ENCODE data around the gene NET1.
"Not testable (repeated sequence)": the region's sequence is repeated elsewhere in the genome, so short reads cannot be mapped to it uniquely, and the experiment has no call there.

NET1 gene, protein sequence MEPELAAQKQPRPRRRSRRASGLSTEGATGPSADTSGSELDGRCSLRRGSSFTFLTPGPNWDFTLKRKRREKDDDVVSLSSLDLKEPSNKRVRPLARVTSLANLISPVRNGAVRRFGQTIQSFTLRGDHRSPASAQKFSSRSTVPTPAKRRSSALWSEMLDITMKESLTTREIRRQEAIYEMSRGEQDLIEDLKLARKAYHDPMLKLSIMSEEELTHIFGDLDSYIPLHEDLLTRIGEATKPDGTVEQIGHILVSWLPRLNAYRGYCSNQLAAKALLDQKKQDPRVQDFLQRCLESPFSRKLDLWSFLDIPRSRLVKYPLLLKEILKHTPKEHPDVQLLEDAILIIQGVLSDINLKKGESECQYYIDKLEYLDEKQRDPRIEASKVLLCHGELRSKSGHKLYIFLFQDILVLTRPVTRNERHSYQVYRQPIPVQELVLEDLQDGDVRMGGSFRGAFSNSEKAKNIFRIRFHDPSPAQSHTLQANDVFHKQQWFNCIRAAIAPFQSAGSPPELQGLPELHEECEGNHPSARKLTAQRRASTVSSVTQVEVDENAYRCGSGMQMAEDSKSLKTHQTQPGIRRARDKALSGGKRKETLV

DNA sequence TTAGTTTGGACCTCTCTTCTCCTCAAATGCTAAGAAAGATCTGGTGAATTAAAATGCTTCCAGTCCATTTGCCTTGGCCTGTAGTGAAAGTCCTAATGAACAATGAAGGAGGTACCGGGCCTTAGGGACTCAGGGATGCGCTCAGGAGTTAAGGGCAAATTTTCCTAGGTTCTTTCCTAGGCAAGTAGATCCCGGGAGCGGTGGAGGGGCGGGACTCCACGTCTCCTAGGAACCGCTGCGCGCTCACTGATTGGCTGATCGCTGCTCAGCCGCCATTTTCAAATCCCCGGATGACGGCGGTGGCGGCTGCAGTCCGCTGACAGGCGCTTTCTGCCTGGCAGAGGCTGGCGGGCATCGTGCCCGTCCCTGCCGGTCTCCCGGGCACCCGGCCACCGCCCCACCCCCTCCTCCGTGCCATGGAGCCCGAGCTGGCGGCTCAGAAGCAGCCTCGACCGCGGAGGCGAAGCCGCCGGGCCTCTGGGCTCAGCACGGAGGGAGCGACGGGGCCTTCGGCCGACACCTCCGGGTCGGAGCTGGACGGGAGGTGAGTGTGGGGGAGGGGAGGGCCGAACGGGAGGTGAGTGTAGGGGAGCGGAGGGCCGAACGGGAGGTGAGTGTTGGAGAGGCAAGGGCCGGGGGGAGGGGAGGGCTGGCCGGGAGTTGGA lies at the start of gene NET1:
NET1 (plus strand) TSS at position 281 of the 665 bp plus-strand sequence; CDS start at position 417, 136 bp downstream.
- ATAC-seq = peak; percentile 83 to 89

DNA sequence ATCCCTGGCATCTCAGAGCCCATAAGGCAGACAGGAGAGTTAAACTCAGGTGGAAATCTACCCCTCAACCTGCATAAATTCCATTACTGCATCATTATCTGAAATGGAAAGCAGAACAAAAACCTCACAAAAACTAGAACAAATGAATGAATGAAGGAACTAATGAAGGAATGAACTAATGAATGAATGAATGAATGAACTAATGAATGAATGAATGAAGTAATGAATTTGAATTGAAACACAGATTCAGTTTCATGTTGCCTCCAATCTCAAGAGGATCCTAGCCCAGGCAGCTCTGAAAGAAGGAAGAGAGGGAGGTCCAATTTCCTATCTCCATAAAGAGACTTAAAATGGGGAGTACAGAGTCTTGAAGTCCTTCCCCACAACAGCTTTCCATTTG lies 49.5 kb upstream of the NET1 start:
- no peak for ATAC-seq

DNA sequence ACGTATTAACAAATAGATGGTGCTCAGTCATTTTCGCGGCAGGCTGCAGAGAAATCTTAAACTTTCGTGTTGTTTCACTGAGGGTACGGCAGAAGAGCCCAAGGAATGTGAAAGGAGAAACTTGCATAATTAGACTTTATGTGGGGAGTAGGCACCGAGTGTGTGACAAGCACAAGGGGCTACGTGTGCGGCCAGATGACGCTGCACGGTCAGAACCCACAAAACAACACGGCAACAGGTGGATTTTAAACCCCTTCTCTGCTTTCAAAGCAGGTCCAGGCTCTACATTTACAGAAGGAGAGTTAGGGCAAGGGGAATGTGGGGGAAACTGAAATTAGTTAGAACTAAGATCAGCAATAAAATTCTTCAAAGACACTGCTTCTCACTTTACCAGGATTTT lies 48.0 kb upstream of the NET1 start:
- no peak for ATAC-seq

DNA sequence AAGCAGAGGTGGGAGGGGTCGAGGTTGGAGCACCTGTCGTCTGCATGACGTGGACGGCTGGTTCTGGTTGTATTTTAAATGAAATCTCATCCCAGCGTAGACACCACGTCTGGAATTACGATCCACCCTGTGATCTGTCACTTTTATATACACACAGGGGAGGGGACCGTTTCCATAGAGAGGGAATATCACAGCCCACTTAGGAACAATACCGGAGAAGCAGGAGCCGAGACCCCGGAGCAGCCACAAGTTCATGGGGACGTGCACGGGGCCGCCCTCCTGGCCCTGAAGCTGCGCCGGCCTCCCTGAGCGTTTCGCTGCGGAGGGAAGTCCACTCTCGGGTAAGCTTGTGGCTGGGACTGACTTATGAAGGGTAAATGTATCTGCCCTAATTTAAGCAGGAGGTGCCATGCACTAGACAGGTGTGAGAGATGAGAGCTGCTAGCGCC lies 47.4 kb upstream of the NET1 start, which contains the start of gene UCN3:
UCN3 (plus strand) TSS at position 77 of the 449 bp plus-strand sequence. CDS start 8,755 bp downstream, outside the sequence.
- ATAC-seq = no peak

DNA sequence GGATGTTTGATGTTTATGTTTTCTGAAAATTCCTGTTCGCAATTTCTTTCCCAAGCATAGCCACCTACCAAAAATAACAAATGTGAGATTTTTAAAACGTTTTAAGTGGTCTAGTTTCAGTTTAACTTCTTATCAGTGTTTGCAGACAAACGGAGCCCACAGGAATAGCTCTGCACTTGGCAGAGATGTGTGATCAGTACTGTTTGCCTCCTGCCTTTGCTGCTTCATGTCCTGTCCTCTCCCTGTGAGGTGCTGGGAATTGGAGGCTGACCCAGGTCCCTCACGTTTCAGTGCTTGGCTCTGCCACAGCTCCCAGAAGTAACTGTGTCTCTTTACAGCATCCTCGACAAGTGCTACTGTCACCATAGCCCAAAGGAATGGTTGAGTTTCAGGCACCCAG lies 46.4 kb upstream of the NET1 start:
- no peak for ATAC-seq

DNA sequence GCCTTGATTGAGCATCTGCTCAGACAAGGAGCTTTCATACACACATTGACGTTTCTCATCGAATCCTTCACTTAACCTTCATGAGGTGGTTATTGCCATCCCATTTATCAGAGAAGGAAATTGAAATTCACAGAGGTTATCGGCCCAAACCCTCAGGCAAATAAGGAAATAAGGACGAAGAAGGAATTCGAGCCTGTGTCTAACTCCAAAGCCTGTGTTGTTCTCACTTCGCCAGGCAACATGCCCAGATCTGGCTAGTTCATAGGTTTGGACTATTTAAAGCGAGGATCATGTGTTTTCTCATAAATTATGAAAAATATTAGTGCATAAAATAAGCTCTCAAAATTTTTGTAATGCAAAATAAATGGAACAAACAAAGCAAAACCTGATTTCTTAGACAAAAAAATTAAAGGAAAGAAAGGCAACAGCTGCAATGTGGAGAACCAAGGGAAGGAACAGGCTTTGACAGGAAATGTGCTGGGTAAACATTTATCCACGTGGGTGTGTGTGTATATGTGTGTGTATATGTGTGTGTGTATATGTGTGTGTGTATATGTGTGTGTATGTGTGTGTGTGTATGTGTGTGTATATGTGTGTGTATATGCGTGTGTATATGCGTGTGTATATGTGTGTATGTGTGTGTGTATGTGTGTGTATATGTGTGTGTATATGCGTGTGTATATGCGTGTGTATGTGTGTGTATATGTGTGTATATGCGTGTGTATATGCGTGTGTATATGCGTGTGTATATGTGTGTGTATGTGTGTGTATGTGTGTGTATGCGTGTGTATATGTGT lies 42.8 kb upstream of the NET1 start:
- ATAC-seq = no peak

DNA sequence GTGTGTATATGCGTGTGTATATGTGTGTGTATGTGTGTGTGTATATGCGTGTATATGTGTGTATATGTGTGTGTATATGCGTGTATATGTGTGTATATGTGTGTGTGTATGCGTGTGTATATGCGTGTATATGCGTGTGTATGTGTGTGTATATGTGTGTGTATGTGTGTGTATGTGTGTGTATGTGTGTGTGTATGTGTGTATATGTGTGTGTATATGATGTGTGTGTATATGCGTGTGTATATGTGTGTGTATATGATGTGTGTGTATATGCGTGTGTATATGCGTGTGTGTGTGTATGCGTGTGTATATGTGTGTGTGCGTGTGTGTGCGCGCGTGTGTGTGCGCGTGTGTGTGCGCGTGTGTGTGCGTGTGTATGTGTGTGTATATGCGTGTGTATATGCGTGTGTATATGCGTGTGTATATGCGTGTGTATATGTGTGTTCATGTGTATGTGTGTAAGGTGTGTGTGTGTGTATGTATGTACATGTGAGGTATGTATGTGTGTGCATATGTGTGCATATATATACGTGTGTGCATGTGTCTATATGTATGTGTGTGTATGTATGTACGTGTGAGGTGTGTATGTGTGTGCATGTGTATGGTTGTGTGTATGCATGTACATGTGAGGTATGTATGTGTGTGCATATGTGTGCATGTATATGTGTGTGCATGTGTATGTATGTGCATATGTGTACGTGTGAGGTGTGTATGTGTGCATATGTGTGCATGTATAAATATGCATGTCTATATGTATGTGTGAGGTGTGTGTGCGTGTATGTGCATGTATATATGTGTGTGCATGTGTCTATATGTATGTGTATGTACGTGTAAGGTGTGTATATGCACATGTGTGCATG lies 41.6 kb upstream of the NET1 start:
- no peak for ATAC-seq

DNA sequence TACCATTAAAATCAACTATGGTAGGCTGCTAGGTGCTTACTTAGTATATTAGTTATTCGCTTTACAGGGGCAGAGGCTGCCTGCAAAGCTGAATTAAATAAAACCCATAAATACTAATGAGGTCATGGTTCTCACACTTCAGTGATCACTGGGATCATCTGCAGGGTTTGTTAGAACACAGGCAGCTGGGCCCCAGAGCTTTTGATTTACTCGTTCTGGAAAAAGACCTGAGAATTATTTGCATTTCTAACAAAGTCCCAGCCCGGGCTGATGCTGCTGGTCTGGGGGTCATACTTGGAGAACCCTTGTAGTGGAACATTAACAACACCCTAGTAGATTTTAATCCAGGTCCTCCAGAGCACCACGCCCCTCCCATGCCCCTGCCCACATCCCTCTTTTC lies 39.0 kb upstream of the NET1 start:
- no peak for ATAC-seq

DNA sequence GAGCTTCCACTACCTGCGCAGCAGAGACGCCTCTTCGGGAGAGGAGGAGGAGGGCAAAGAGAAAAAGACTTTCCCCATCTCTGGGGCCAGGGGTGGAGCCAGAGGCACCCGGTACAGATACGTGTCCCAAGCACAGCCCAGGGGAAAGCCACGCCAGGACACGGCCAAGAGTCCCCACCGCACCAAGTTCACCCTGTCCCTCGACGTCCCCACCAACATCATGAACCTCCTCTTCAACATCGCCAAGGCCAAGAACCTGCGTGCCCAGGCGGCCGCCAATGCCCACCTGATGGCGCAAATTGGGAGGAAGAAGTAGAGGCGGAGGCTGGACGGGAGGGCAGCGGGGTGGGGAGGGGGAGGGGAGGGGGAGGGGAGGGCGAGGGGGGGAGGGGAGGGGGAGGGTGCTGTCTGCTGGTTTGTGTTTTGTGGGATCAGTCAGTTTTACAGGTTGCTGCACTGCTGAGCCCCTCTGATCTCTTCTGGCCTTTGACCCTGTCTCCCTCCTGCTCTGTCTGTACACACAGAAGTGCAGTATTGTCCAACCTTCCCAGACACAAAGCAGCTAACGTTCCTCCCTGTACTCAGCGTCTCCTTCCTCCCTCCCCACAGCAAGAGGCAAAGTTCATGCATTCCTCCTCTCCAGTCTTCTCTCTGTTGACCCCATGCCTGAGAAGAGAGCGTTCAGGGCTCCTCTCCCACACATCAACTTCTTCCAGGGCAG lies 38.3 kb upstream of the NET1 start:
- ATAC-seq = no peak

DNA sequence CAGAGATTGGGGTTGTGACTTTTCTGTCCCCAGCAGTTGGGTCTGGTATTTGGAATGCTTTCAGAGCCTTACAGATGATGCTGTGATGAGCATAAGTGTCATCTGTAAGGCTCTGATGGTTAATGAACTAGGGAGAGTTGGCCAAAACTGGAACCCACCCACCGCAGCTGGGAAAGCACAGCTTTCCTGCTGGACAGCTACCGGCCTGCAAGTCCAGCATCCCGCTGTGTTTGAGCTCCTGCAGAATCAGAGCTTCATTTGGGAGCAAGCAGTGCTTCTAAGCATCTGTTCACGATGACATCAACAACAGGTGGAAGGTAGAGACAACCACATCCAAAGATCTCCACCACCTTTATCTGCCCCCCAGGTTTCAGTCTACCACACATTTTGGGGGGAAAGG lies 35.9 kb upstream of the NET1 start:
- no peak for ATAC-seq

DNA sequence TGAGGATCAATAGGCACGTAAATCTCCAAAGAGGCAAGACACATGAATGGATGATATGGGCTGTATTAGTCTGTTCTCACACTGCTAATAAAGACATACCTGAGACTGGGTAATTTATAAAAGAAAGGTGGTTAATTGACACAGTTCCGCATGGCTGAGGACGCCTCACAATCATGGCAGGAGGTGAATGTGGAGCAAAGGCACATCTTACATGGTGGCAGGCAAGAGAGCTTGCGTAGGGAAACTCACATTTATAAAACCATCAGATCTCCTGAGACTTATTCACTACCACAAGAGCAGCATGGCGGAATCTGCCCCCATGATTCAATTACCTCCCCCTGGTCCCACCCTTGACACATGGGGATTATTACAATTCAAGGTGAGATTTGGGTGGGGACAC lies 33.2 kb upstream of the NET1 start:
- not testable (repeated sequence) for ATAC-seq

DNA sequence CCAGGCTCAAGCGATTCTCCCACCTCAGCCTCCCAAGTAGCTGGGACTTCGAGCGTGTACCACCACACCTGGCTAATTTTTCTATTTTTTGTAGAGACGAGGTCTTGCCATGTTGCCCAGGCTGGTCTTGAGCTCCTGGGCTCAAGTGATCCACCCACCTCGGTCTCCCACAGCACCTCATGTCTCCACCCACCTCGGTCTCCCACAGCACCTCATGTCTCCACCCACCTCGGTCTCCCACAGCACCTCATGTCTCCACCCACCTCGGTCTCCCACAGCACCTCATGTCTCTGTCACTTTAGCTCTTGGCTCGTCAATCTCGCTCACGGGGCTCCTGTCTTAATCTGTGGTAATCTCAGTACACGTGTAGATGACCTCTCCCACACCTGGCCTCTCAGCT lies 32.0 kb upstream of the NET1 start:
- not testable (repeated sequence) for ATAC-seq

DNA sequence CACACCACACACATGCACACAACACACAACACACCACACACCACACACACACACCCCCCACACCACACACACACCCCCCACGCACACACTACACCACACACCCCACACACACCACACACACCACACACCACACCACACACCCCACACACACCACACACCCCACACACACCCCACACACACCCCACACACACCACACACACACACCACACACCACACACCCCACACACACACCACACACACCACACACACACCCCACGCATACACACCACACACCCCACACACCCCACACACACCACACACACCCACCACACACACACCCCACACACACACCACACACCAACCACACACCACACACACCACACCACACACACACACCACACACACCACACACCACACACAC lies 31.2 kb upstream of the NET1 start:
- no peak for ATAC-seq

DNA sequence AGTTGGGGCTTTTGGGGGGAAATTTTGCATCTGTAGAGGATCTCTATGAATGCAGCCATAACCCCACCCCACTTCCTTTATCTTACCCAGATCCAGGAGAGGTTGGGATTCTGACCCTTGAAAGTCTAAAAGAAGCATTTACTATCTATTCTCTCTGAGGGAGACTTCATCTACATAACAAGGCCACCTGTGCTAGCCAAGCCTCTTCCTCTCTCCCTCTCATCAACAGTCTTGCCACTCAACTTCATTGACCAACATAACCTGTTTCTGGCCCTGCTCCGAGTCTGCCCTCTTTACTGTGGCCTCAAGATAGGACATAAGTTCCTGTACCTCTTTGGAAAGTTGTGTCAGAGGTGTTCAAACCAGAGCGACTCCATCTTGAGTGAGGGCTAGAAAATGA lies 27.1 kb upstream of the NET1 start:
- no peak for ATAC-seq

DNA sequence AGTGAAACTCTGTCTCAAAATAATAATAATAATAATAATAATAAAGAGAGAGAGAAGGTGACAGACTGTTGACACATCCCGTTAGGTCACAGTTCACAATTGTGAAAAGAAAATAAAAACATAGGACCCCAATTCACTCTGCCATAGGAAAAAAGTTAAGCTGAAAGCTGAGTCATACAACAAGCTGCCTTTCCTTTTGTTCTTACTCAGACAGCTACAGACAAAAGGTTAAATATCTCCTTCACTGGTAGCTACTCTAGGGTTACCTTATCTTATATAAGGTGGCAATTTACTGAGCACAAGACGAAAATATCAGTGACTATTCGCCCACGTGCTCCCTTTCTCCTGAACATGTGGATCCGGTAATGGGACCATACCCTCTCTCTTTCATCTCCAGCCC lies 25.2 kb upstream of the NET1 start:
- peak in 1 of 2 donors; percentile 13 for ATAC-seq

DNA sequence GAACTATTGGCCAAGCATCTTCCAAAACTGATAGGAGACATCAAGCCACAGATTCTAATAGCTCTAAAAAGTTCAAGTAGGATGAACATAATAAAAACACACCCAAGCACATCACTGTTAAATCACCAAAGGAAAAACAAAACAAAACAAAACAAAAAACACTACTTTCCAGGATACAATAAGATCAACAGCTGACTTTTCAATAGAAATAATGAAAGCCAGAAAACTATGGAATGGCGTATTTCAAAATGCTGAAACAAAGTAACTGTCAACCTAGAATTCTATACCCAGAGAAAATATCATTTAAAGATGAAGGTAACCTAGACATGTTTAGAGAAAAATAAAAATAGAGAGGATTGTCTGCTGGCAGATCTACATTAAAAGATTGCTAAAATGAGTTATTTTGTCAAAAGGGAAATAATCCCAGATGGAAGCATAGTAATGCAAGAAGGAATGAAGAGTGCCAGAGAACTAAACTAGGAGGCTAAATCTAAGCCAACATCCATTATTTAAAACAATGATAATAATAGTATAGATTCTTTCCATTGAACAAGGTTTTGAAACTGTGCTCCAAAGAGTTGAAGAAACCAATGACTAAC lies 21.7 kb upstream of the NET1 start:
- ATAC-seq = no peak

DNA sequence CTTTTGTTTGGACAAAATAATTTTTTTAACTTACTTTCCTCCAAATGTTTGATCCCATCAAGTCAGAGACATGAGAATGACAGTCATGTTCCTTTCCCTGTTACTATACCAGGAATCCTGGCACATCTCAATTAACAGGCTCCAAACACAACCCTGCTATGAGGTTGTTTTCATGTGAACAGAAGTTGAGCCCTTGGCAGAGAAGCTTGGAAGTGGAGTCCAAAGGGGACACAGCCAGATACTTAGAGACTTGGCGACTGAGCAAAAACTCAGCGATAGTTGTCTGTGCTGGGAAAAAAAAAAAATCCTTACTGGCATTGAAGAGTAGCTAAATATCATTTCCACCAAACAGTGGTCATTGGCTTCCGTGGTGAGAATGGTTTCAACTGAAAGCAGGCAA lies 20.6 kb upstream of the NET1 start:
- no peak for ATAC-seq

DNA sequence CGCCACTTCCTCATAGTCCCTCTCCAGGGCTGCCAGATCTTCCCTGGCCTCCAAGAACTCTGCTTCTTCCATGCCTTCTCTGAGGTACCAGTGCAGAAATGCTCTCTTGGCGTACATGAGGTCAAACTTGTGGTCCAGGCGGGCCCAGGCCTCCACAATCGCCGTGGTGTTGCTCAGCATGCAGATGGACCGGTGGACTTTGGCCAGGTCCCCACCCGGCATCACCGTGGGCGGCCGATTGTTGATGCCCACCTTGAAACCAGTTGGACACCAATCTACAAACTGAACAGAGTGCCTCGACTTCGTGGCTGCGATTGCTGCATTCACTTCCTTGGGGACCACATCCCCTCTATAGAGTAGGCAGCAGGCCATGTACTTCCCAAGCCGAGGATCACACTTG lies 18.8 kb upstream of the NET1 start:
- ATAC-seq = no peak

DNA sequence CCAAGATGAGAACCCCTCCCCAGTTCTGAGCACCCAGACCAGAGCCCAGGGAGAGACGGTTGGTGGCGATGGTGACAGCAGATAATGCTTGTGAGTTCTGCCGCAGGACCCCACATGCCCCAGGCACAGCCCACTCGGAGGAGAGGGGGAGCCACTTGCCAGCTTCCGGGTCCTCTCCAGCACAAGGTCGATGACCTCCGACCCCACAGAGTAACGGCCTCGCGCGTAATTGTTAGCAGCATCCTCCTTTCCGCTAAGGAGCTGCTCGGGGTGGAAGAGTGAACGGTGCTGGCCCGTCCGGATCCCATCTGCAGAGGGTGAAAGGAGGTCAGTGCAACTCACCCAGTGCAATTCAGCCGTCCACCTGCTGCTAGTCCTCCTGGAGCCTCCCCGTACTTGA lies 17.2 kb upstream of the NET1 start:
- ATAC-seq = no peak

DNA sequence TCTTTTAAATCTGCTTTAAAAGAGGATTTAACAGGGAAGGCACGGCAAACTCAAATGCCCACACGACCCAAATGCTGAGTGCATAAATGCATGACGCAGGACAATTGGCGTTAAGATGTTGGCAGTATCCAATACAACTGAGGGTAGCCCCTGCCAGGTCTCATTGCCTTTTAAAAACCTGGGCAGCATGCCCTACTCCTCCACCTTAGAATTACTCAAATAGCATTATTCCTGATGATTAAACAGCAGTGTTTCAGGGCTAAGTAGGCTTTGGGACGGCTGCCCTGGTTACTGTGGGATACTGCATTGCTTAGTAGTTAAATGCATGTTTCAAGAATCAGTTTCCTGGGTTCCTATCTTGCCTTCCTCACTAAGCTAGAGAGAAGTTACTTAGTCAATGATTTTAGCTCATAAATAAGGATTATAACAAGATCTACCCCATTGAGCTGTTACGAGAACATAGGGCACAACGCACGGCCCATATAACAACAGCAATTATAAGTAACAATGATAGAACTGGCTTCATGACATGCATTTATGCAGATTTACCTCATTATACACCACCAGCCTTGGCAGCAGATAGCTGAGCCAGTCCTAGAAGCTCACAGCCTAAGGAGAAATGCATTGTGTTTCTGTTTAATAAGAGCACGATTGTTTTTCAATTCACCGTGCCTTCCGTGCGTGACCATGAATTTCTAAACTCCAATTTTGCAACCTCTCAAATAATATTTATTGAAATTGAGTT lies 15.6 kb upstream of the NET1 start:
- no peak for ATAC-seq
